SU-DHL-6 (cell line): Measurements from ENCODE around the gene MARCHF4.

ENCODE experiments used
- EZH2phosphoT487 ChIP-seq: fragments of 200-600 bp; sonication (generic), shearing (Covaris generic); conservative IDR thresholded peaks from 2 replicates; pipeline ENCODE4 v1.6.1; 2018; ENCODE audit warnings: mild to moderate bottlenecking, antibody characterized with exemption, low read length, moderate library complexity, mixed read lengths
- TF ChIP-seq, protein P1 (sequence below): fragments of 200-600 bp; sonication (generic); IDR thresholded peaks from one replicate; pipeline ENCODE4 v1.5.1; 2017; ENCODE audit warnings: antibody characterized with exemption, mild to moderate bottlenecking, low read length, moderate library complexity; ENCODE audit not compliant: insufficient read depth, poor library complexity, severe bottlenecking

DNA sequence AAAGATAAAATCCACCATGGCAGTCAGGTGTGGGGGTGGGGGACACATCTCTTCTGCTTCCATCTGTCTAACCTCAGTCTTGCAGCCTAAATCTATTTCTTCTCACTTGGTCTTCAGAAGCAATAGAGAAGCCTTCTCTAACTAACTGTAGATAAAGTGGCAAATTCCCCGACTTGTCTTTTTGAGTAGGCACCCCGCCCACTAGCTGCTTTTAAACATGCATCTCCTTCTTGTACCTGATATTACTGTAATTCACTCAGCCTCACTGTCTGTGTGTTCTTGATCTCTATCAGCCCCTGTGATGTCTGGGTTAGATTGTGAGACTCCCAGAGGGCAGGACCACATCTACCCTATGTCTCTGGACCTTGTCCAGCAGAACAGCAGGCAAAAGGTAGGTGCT lies 6.8 kb downstream of the MARCHF4 start:
- TF ChIP-seq, protein P1, sequence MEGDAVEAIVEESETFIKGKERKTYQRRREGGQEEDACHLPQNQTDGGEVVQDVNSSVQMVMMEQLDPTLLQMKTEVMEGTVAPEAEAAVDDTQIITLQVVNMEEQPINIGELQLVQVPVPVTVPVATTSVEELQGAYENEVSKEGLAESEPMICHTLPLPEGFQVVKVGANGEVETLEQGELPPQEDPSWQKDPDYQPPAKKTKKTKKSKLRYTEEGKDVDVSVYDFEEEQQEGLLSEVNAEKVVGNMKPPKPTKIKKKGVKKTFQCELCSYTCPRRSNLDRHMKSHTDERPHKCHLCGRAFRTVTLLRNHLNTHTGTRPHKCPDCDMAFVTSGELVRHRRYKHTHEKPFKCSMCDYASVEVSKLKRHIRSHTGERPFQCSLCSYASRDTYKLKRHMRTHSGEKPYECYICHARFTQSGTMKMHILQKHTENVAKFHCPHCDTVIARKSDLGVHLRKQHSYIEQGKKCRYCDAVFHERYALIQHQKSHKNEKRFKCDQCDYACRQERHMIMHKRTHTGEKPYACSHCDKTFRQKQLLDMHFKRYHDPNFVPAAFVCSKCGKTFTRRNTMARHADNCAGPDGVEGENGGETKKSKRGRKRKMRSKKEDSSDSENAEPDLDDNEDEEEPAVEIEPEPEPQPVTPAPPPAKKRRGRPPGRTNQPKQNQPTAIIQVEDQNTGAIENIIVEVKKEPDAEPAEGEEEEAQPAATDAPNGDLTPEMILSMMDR = no peak
- no peak for TF ChIP-seq EZH2phosphoT487
